ENCODE measurements around the gene INF2. TPM values are rescaled to one million over a fixed set of nuclear protein-coding genes. Genes with fewer than 3 reads are reported as not detected.
"Not testable (repeated sequence)": the region's sequence is repeated elsewhere in the genome, so short reads cannot be mapped to it uniquely, and the experiment has no call there.

INF2 gene
- total RNA-seq, 2 donors from 2014 or later: 50.1 to 210 TPM

DNA sequence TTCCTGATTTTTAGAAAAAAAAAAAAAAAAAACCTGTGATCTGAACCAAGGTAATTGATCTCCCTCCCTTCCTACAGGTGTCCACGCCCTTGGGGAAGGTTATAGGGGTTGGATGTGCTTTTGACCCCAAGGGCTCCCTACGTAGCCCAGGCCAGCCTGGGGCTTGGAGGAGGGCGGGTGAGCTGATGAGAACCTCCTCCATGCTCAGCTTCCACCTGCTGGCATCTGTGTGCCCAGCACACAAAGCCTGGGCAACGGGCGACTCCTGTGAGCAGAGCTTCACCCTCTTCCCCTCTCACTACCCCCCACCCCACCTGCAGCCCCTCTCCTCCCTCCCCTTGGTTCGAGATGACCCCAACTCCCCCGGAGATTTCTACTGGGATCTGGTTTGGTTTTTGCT, 25.3 kb upstream of the INF2 start:
- H3K4me1 ChIP-seq (replicated peaks): peaks cover 3% of the 10 kb centered on the region
- 69% methylated on average over 7 of the region's 7 CpGs for WGBS
- intact Hi-C loops (cut with DNase I): no loop called here
- DNase-seq (ENCODE audit: low spot score): no peak
- no peaks in the 10 kb centered on the region for H3K36me3 ChIP-seq
- H3K4me3 ChIP-seq: no peak overlapping the region
- H3K9me3 ChIP-seq: no peaks in the 10 kb centered on the region
- H3K27me3 ChIP-seq (replicated peaks; ENCODE audit: insufficient read depth): no peaks in the 10 kb centered on the region
- TF ChIP-seq POLR2AphosphoS5 (IDR thresholded peaks at IDR 0.05) (no peak), CTCF (IDR thresholded peaks at IDR 0.05) (no peak), POLR2A (IDR thresholded peaks at IDR 0.05) (no peak)
- no peak overlapping the region for H3K27ac ChIP-seq

GRCh38 chr14:104664588-104664987, 24.8 kb upstream of the INF2 start:
- no peak for DNase-seq (ENCODE audit: low spot score)
- TF ChIP-seq POLR2A (IDR thresholded peaks at IDR 0.05): no peak
- no peak for TF ChIP-seq CTCF (IDR thresholded peaks at IDR 0.05)
- no peak for TF ChIP-seq POLR2AphosphoS5 (IDR thresholded peaks at IDR 0.05)
- intact Hi-C loops (cut with DNase I): no loop called here
- 92% methylated on average over 8 of the region's 10 CpGs for WGBS
- Histone ChIP-seq H3K27ac (no peak overlapping the region), H3K4me3 (no peak overlapping the region), H3K4me1 (replicated peaks) (peaks cover 3% of the 10 kb centered on the region), H3K27me3 (replicated peaks; ENCODE audit: insufficient read depth) (no peaks in the 10 kb centered on the region), H3K9me3 (no peaks in the 10 kb centered on the region), H3K36me3 (no peaks in the 10 kb centered on the region)

DNA sequence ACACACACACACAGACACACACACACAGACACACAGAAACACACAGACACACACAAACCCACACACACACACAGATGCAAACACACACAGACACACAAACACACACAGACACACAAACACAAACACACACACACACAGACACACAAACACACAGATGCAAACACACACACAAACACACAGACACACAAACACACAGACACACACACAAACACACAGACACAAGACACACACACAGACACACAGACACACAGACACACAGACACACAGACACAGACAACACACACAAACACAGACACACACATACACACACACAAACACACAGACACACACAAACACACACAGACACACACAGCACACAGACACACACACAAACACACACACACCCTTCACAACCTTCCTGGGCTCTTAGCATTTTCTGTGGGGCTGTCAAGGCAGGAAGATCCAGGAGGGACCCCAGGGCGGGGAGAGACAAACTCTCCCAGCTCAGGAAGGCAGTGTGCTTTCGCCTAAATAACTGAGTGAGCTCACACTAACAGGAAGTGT, 24.2 kb upstream of the INF2 start:
- Histone ChIP-seq H3K4me3 (no peak overlapping the region), H3K27me3 (replicated peaks; ENCODE audit: insufficient read depth) (no peaks in the 10 kb centered on the region), H3K27ac (no peak overlapping the region), H3K36me3 (no peaks in the 10 kb centered on the region), H3K9me3 (no peaks in the 10 kb centered on the region), H3K4me1 (replicated peaks) (peaks cover 3% of the 10 kb centered on the region)
- DNase-seq (ENCODE audit: low spot score): no peak
- 35% methylated on average over 2 of the region's 2 CpGs for WGBS
- intact Hi-C loops (cut with DNase I): no loop called here
- TF ChIP-seq CTCF (IDR thresholded peaks at IDR 0.05): no peak
- no peak for TF ChIP-seq POLR2A (IDR thresholded peaks at IDR 0.05)
- TF ChIP-seq POLR2AphosphoS5 (IDR thresholded peaks at IDR 0.05): no peak

- 42% methylated on average over 27 of the region's 27 CpGs for WGBS
- TF ChIP-seq POLR2A (IDR thresholded peaks at IDR 0.05): no peak
- TF ChIP-seq POLR2AphosphoS5 (IDR thresholded peaks at IDR 0.05): no peak
- peak in 3 of 4 experiments; percentile 27 to 75 (median 51) for TF ChIP-seq CTCF (IDR thresholded peaks at IDR 0.05)
- Histone ChIP-seq H3K27ac (no peak overlapping the region), H3K27me3 (replicated peaks; ENCODE audit: insufficient read depth) (no peaks in the 10 kb centered on the region), H3K36me3 (no peaks in the 10 kb centered on the region), H3K9me3 (no peaks in the 10 kb centered on the region), H3K4me3 (no peak overlapping the region), H3K4me1 (replicated peaks) (peaks cover 3% of the 10 kb centered on the region)
- DNase-seq (ENCODE audit: low spot score): no peak
- intact Hi-C loops (cut with DNase I): no loop called here
Measured at GRCh38 chr14:104665657-104666522, 23.5 kb upstream of the INF2 start.

- H3K4me1 ChIP-seq (replicated peaks); intact Hi-C loops (cut with DNase I); H3K4me3 ChIP-seq; H3K9me3 ChIP-seq; H3K36me3 ChIP-seq; H3K27ac ChIP-seq; DNase-seq (ENCODE audit: low spot score); H3K27me3 ChIP-seq (replicated peaks; ENCODE audit: insufficient read depth): not testable (repeated sequence)
- WGBS: 75% methylated on average over 7 of the region's 7 CpGs
Measured at GRCh38 chr14:104666523-104666895, 22.9 kb upstream of the INF2 start.

All from prostate gland (tissue), 2 donors.